TTC549 (cell line): ENCODE results near the gene ARL13A.
"Not testable (repeated sequence)": the region's sequence is repeated elsewhere in the genome, so short reads cannot be mapped to it uniquely, and the experiment has no call there.

Source experiments
- FAIRE-seq: peaks from 2 replicates; lab custom pipeline; 2012; peaks lifted over from hg19 to GRCh38; lab: Jason Lieb, UNC

ARL13A gene

DNA sequence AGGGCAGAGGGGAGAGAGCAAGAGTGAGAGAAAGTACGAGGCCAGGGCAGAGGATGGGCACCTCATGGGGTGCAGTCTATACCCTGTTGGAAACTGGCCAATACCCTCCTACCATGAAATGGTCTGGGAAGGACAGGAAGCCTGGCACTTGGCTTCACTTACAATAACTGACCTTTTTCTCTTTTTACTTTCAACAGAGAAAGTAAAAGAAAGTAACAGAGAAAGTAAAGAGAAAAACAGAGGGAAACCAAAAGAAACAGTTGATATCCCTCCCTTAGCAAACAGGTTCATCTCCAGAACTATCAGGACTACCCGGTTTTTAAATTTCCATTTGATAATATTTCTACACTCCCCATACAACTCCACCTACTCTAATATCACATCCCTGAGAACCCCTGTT, 20.6 kb downstream of the ARL13A start:
- FAIRE-seq = no peak

DNA sequence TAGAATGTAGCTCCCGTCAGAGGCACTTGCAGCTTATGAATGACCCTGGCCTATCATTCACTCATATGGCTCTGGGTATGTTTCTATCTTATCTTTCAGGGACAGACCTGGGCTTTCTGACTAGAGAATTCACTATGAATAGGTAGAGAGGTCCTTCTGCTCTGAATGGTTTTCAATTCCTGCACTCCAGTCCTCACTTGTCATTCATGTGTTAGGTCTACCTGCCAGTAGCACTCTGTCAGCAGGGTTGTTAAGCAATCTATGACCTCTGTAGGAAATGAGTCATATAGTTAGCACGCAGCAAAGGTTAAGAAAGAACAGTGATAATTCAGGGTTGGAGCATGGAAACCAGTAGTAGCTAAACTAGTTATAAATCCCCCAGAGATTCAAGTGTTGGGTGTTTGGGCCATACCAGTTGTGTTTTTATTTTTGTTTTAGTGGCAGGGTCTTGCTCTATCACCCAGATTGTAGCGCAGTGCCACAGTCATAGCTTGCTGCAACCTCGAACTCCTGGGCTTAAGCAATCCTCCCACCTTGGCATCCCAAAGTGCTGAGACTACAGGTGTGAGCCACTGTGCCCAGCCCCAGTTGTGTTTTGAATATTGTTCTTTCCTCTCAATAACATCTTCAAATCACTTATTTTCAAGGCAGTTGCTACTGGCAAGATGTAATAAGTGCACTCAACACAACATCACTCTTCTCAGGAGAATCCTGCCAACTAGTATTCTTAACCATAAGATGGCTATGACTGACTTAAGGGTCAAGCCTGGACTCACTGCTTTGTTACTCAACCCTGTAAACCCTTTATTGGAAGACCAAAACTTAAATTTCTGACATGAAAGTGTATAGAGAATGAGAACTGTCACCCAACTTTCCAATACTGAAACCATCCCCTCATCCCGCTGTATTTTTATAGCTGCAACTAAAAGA, 25.1 kb downstream of the ARL13A start:
- no peak for FAIRE-seq

- FAIRE-seq = no peak
Observed at GRCh38 chrX:100995469-100995868, 26.0 kb downstream of the ARL13A start.

- no peak for FAIRE-seq
Observed at GRCh38 chrX:100999451-100999850, 29.9 kb downstream of the ARL13A start.

GRCh38 chrX:101009090-101009489, 39.6 kb downstream of the ARL13A start:
- no peak for FAIRE-seq

- not testable (repeated sequence) for FAIRE-seq
Observed at GRCh38 chrX:101012031-101012430, 42.5 kb downstream of the ARL13A start.

DNA sequence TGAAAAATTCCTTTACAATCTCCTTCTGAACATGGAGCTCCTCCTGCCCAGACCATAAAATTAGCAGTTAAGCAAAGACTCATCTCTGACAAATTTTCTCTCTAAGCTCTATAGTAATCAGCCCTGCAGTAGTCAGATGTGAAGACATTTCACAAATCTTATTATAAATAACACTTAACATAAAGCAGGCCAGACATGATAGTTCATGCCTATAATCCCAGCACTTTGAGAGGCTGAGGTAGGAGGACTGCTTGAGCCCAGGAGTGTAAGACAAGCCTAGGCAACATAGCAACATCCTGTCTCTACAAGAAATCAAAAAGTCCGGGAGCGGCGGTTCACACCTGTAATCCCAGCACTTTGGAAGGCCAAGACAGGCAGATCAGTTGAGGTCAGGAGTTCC, 52.5 kb downstream of the ARL13A start:
- no peak for FAIRE-seq

GRCh38 chrX:101025126-101025525, 55.6 kb downstream of the ARL13A start:
- no peak for FAIRE-seq

- no peak for FAIRE-seq
Observed at GRCh38 chrX:101028562-101028961, 59.1 kb downstream of the ARL13A start.

- no peak for FAIRE-seq
Observed at GRCh38 chrX:101029665-101030064, 60.2 kb downstream of the ARL13A start.

DNA sequence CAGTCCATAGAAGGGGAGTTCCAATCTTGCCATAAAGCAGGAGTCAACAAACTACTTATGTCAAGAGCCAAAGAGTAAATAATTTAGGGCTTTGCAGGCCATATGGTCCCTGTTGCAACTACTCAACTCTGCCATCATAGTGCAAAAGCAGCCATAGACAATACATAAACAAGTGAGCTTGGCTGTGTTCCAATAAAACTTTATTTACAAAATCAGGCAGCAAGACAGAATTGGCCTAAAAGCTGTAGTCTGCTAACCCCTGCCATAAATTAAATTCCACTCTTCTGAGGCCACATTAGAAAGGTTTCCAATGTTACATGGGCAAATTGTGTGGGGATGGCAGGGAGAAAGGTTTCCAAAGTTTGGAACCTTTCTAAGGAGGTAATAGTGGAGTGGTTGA, 67.7 kb downstream of the ARL13A start:
- FAIRE-seq = no peak

DNA sequence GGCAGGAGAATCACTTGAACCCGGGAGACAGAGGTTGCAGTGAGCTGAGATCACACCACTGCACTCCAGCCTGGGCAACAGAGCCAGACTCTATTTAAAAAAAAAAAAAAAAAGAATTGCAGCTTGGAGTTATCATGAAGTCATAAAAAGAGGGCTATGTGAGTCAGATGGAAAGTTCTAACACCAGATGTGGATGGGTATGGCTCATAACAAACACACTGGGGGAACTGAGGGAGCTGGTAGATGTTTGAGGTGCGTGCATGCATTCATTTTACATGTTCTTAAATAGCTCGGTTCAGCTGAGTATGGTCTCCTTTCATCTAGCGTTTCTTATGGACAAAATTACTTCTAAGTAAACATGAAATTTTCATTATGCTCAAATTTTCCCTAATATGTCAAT, 70.7 kb downstream of the ARL13A start:
- FAIRE-seq = no peak
